Measurements from ENCODE around the gene CCDC146. TPM values are rescaled to one million over a fixed set of nuclear protein-coding genes. Genes with fewer than 3 reads are reported as not detected.
A peak's percentile ranks its signal among the peaks of the same experiment; 100 is the strongest.
"Not testable (repeated sequence)": the region's sequence is repeated elsewhere in the genome, so short reads cannot be mapped to it uniquely, and the experiment has no call there.

CCDC146 gene
- total RNA-seq (2014; rRNA removed; shearing (Covaris generic)): 0.12 and 0.34 TPM in 2 replicates

- DNase-seq (ENCODE audit: low read depth): peak; percentile 98
These were observed at the start of gene CCDC146 for GRCh38 chr7:77121860-77122681. Gene CCDC146, plus strand, starts transcription at chr7:77122615. Its CDS starts 45,054 bp downstream, at chr7:77167669.

GRCh38 chr7:77074786-77075396 is 47.5 kb upstream of the CCDC146 start:
- peak; percentile 14 for DNase-seq (ENCODE audit: low read depth)

- not testable (repeated sequence) for DNase-seq (ENCODE audit: low read depth)
These were observed 45.4 kb upstream of the CCDC146 start for GRCh38 chr7:77077060-77077459.

DNA sequence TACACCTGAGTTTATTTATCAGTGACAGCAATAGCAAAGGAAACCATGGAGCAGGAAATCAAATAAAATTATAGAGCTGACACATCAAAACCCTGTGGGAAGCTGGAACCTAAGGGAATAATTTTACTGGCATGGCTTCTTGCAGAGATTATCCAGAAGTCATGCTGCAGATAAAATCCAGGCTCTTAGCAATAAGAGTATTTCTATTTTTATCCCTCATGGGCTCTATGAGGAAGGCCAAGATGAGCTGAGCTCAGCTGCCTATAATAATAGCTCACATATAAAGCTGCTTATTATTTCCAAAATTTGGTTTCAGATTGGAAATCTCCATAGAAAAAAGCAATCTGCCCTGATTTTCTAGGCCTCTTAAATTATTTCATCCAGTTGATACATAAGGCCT is 43.3 kb upstream of the CCDC146 start:
- not testable (repeated sequence) for DNase-seq (ENCODE audit: low read depth)

GRCh38 chr7:77079624-77080023 is 42.8 kb upstream of the CCDC146 start:
- not testable (repeated sequence) for DNase-seq (ENCODE audit: low read depth)

GRCh38 chr7:77080236-77080635 is 42.2 kb upstream of the CCDC146 start:
- not testable (repeated sequence) for DNase-seq (ENCODE audit: low read depth)

DNA sequence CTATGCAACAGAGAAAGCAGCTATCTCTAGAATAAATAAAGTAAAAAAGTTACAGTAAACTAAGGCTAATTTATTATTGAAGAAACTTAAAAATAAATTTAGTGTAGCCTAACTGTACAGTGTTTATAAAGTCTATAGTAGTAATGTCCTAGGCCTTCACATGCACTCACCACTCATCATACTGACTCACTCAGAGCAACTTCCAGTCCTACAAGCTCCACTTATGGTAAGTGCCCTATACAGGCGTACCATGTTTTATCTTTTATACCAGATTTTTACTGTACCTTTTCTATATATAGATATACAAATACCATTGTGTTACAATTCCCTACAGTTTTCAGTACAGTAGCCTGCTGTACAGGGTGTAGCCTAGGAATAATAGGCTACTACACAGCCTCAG is 40.2 kb upstream of the CCDC146 start:
- not testable (repeated sequence) for DNase-seq (ENCODE audit: low read depth)

GRCh38 chr7:77092301-77092700 is 30.1 kb upstream of the CCDC146 start:
- not testable (repeated sequence) for DNase-seq (ENCODE audit: low read depth)

DNA sequence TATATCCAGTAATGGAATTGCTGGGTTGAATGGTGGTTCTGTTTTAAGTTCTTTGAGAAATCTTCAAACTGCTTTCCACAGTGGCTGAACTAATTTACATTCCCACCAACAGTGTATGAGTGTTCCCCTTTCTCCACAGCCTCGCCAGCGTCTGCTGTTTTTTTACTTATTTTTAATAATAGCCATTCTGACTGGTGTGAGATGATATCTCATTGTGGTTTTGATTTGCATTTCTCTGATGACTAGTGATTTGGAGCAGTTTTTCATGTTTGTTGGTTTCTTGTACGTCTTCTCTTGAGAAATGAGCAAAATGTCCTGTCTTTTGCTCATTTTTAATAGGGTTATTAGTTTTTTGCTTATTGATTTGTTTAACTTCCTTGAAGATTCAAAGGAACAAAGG is 21.9 kb upstream of the CCDC146 start:
- DNase-seq (ENCODE audit: low read depth): not testable (repeated sequence)

DNA sequence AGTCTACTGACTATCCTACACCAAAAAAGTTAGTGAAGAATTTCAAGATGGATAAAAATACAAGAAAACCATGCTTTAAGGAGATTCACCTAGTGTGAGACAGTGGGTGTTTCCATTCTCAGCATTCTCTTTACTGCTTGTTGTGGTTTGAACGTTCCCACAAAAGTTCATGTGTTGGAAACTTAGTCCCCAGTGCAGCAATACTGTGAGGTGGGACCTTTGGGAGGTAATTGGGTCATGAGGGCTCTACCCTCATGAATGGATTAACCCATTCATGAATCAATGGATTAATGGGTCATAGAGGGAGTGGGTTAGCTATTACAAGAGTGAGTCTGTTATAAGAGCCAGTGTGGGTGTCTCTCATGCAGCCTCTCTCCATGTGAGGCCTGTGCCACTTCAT is 21.2 kb upstream of the CCDC146 start:
- DNase-seq (ENCODE audit: low read depth): not testable (repeated sequence)

DNA sequence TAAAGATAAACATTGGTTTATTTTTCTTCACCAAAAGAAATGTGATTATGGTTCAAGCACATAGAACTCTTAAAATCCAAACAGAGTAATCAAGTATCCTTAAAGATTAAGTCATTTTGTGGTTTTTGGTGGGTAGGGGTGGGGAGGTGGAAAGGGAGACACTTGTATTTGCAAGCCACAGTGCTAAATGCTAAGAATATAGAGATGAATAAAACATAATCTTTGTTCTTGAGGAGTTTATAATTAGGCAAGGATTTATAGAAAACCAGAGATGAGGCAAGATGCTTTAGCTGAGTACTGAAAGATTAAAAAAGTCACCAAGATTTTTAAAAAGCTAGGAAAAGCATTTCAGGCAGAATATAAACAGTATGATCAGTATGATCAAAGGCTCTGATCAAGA is 19.7 kb upstream of the CCDC146 start:
- DNase-seq (ENCODE audit: low read depth): not testable (repeated sequence)

DNA sequence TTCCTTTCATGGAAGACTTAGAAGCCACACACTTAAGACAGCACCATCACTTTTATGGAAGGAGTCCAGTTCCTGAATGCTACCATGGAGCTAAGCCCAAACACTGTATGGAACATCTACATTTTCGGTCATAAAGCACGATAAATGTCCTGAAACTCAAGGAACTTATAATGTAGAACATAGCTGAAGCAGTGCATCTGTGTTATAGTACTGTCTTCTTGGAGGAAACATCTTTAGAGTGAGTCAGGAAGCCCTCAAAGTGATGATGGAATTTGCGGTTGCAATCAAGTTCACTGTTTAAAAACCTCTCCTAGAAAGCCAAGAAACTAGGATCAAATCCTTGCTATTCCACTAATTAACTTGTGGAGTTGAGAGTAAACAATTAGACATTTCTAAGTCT is 16.5 kb upstream of the CCDC146 start:
- peak; percentile 9 for DNase-seq (ENCODE audit: low read depth)

GRCh38 chr7:77107659-77108058 is 14.8 kb upstream of the CCDC146 start:
- not testable (repeated sequence) for DNase-seq (ENCODE audit: low read depth)

DNA sequence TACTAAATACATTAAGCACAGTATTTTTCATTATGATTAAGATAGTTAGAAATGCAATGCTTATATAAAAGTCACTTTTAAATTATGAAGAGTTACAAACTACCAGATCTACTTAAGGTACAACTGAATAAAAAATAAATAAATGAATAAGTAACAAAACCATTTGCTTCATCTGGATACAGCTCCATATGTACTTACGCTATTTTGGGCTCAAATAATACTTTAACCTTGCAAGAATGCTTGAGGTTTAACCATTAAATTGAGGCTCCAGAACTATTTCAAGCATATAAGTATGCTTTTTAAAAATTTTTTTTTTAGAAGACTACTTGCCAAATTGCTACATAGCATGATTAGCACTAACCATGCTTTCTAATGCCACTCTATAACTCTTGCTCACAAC is 14.1 kb upstream of the CCDC146 start:
- DNase-seq (ENCODE audit: low read depth): not testable (repeated sequence)

- DNase-seq (ENCODE audit: low read depth): not testable (repeated sequence)
These were observed 9.6 kb upstream of the CCDC146 start for GRCh38 chr7:77112719-77113306.

DNA sequence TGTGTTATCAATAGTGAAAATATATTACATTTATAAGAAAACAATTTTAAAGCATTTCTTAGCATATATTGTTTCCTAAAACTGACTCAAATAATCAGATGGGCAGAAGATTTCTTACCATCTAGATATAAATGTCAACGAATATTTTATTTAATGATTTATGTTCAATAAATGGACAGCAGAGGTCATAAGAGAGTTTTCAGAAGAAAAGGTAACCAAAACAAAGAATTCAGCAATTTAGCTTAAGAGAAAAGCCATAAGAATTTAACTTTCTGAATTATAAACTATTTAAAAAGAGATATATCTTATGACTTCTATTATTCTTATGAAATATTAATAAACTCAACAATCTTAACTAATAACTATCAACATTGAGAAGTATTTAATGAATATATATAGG is 3.1 kb downstream of the CCDC146 start:
- not testable (repeated sequence) for DNase-seq (ENCODE audit: low read depth)

DNA sequence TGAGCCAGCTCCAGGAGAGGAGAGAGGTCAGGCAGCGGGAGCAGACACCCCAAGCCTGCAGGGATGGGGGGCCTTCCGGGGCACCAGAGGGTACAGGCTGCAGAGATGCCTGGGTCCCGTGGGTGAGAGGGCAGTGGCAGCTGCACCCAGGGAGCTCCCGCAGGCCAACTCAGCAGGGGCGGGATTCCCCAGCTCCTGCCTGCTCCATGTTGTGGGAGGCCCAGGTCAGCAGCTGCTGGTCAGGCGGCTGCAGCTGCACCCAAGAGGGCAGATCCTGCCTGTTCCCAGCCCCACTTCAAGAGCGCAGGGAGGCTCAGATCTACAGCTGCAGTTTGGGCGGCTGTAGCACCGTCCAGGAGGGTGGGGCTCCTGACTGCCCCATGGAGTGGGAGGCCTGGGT is 4.6 kb downstream of the CCDC146 start:
- not testable (repeated sequence) for DNase-seq (ENCODE audit: low read depth)

DNA sequence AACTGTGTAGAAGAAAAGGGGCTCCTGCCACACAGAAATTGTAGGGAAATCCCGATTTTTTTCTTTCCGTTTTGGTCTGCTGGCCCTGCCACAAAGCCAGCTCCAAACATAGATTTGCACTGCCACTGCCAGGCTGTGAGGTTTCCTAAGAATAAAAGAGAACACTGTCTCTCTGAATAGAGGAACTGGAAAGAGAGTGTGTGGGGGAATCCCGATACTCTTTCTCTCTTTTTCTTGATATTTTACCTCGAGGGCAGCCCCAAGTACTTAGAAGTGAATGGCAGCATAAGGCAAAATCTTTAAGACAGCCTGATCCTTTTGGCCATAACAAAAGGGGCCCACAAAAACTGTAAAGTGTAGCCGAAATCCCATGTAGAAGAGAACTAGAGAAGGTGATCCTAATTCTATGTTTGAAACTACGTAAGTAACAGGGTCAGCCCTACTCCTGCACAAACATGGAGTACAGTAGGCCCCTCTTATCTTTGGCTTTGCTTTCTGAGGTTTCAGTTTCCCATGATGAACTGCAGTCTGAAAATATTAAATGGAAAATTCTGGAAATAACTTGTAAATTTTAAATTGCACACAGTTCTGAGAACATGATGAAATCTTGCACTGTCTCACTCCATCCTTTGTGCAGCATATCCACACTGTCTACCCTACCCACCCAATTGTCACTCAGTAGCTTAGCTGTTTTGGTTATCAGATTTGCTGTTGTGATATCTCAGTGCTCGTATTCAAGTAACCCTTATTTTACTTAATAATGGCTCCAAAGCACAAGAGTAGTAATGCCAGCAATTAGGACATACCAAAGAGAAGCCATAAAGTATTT is 6.4 kb downstream of the CCDC146 start:
- not testable (repeated sequence) for DNase-seq (ENCODE audit: low read depth)

DNA sequence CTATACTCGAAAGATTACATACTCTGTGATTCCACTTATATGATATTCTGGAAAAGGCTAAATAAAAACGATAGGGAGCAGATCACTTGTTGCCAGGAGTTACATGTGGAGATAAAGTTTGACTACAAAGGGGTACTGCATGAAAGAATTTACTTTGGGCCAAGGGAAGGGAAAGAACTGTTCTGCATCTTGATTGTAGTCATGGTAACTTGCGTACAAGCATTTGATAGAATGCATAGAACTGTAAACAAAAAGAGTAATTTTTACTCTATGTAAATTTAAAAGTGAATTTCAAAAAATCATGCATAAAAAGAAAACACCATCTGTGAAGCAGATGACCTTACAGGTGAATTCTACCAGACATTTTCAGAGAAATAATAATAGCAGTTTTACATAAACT is 9.4 kb downstream of the CCDC146 start:
- DNase-seq (ENCODE audit: low read depth): not testable (repeated sequence)

DNA sequence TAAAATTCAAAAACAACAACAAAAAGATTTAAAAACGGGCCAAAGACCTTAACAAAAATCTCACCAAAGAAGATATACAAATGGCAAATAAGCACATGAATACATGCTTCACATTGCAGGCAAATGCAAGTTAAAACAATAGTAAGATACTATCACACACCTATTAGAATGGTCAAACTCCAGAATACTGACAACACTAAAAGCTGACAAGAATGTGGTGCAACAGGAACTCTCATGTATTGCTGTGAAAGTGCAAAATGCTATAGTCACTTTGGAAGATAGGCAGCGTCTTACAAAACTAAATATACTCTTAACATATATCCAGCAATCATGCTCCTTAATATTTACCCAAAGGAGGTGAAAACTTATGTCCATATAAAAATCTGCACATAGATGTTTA is 16.3 kb downstream of the CCDC146 start:
- DNase-seq (ENCODE audit: low read depth): not testable (repeated sequence)

- not testable (repeated sequence) for DNase-seq (ENCODE audit: low read depth)
These were observed 17.9 kb downstream of the CCDC146 start for GRCh38 chr7:77140291-77140690.

- not testable (repeated sequence) for DNase-seq (ENCODE audit: low read depth)
These were observed 29.8 kb downstream of the CCDC146 start for GRCh38 chr7:77152232-77152631.

All from Daoy (cell line).